Body of pancreas (tissue), 4 donors: Measurements from ENCODE around the gene ANO4.

Experiments used
- POLR2A ChIP-seq, 3 donors: fragments of 450-650 bp; IDR thresholded peaks; one replicate each; pipeline ENCODE4 v1.6.1; 2016; ENCODE audit warnings: antibody characterized with exemption in 3 of 3, mild to moderate bottlenecking in 2 of 3
- TF ChIP-seq, protein P1 (sequence below), 7 experiments: fragments of 450-650 bp in 4 of 7; fragments of 200-600 bp in 3 of 7; sonication (generic) in 3 of 7; IDR thresholded peaks; one replicate each; pipeline ENCODE4 v1.5.1; 2016 to 2019; ENCODE audit warnings: antibody characterized with exemption in 7 of 7

DNA sequence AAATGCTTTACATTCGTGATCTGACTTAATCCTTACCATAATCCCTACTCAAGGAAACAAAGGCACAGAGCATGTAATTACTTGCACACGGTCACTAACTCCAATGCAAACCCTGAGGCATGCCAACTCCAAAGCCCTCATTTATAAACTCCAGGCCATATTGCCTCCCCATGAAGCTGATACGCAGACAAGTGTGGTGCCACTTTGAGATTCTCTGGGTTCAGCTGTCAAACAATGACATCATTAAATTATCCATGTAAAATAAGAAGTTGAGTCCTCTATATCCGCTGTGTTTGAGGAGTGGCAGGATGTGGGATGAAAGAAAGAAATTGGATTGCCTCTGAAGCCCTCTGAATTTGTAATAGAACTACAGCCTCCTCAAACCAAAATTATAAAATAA, 62.8 kb downstream of the ANO4 start:
- TF ChIP-seq, protein P1, sequence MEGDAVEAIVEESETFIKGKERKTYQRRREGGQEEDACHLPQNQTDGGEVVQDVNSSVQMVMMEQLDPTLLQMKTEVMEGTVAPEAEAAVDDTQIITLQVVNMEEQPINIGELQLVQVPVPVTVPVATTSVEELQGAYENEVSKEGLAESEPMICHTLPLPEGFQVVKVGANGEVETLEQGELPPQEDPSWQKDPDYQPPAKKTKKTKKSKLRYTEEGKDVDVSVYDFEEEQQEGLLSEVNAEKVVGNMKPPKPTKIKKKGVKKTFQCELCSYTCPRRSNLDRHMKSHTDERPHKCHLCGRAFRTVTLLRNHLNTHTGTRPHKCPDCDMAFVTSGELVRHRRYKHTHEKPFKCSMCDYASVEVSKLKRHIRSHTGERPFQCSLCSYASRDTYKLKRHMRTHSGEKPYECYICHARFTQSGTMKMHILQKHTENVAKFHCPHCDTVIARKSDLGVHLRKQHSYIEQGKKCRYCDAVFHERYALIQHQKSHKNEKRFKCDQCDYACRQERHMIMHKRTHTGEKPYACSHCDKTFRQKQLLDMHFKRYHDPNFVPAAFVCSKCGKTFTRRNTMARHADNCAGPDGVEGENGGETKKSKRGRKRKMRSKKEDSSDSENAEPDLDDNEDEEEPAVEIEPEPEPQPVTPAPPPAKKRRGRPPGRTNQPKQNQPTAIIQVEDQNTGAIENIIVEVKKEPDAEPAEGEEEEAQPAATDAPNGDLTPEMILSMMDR (IDR thresholded peaks at IDR 0.05) = no peak
- TF ChIP-seq POLR2A (IDR thresholded peaks at IDR 0.05) = no peak
